HepG2 (cell line): ENCODE measurements around the gene STON1. TPM values are rescaled to one million over a fixed set of nuclear protein-coding genes. Genes with fewer than 3 reads are reported as not detected.

Experiments used
- ATAC-seq: fragments of 200-7000 bp; cut with Tn5 transposase; 3 replicates; pipeline ENCODE4 v1.9.1; 2020; ENCODE audit warnings: mild to moderate bottlenecking, moderate library complexity
- BruUV-seq: library from RNA; stranded (reverse); fragments of 400-500 nt; replicated peaks from 2 replicates; lab custom pipeline; 2021; lab: Mats Ljungman, UMichigan
- CTCF ChIA-PET: fragments of 300-600 bp; formaldehyde crosslinking; extraction: SDS; loops from one replicate; lab custom pipeline; 2021; ENCODE audit warnings: low total read pairs, inconsistent platforms, low intra/inter-chr PET ratio; lab: Yijun Ruan, JAX
- POLR2A ChIA-PET: fragments of 350-600 bp; sonication (Branson Sonifier 250); formaldehyde crosslinking; loops from one replicate; lab custom pipeline; 2020; ENCODE audit warnings: antibody characterized with exemption, inconsistent platforms; lab: Yijun Ruan, JAX
- DNase-seq: peaks from one replicate; pipeline ENCODE4 v3.0.0-alpha.2; 2015; ENCODE audit warnings: low spot score
- FAIRE-seq: peaks from 3 replicates; lab custom pipeline; 2011; peaks lifted over from hg19 to GRCh38; lab: Jason Lieb, UNC
- H2AFZ ChIP-seq: one replicate; pipeline ENCODE4 v1.6.1; 2011; ENCODE audit warnings: low read length, inconsistent platforms
- H3K27ac ChIP-seq: fragments of 300-600 bp; 3 replicates; pipeline ENCODE4 v1.8.0; 2011; ENCODE audit warnings: mixed run types, mild to moderate bottlenecking, mixed read lengths, low read length, inconsistent platforms; ENCODE audit not compliant: insufficient read depth; ENCODE audit errors: extremely low read length
- H3K27me3 ChIP-seq, 2 experiments: fragments of 200-600 bp in 1 of 2; 2 replicates in 1 of 2; 3 replicates in 1 of 2; pipeline versions ENCODE4 v1.6.0 to v1.8.0; 2011; ENCODE audit warnings: low read length in 2 of 2, mild to moderate bottlenecking in 2 of 2, moderate library complexity in 2 of 2, inconsistent platforms in 1 of 2; ENCODE audit not compliant: insufficient read depth in 2 of 2, control insufficient read depth in 1 of 2
- H3K36me3 ChIP-seq, 2 experiments: fragments of 200-600 bp in 1 of 2; replicated peaks in 1 of 2; 2 replicates in 1 of 2; 3 replicates in 1 of 2; pipeline versions ENCODE4 v1.5.1 to v1.8.0; 2011; ENCODE audit warnings: low read length in 2 of 2, inconsistent platforms in 1 of 2; ENCODE audit not compliant: insufficient read depth in 2 of 2, control insufficient read depth in 1 of 2
- H3K4me1 ChIP-seq: 2 replicates; pipeline ENCODE4 v1.5.1; 2012; ENCODE audit warnings: low read length, inconsistent platforms; ENCODE audit not compliant: insufficient read depth
- H3K4me2 ChIP-seq: 2 replicates; pipeline ENCODE4 v1.6.0; 2011; ENCODE audit warnings: low read depth, low read length, inconsistent platforms
- H3K4me3 ChIP-seq, 3 experiments: fragments of 200-600 bp in 1 of 3; sonication (generic), shearing (Covaris generic) in 1 of 3; replicated peaks in 1 of 3; 2 replicates each; pipeline ENCODE4 v1.5.1; 2011 to 2016; ENCODE audit warnings: low read length in 3 of 3, inconsistent platforms in 2 of 3, low read depth in 2 of 3, mild to moderate bottlenecking in 2 of 3, control low read depth in 1 of 3, mixed read lengths in 1 of 3; ENCODE audit not compliant: insufficient read depth in 1 of 3
- H3K79me2 ChIP-seq: one replicate; pipeline ENCODE4 v1.6.1; 2011; ENCODE audit warnings: low read length, inconsistent platforms; ENCODE audit not compliant: insufficient read depth
- H3K9ac ChIP-seq: 2 replicates; pipeline ENCODE4 v1.6.0; 2011; ENCODE audit warnings: mild to moderate bottlenecking, low read depth, low read length, inconsistent platforms; ENCODE audit not compliant: insufficient read depth
- H3K9me3 ChIP-seq: 2 replicates; pipeline ENCODE4 v1.5.1; 2012; ENCODE audit warnings: mild to moderate bottlenecking, low read length
- H4K20me1 ChIP-seq: 2 replicates; pipeline ENCODE4 v1.6.0; 2011; ENCODE audit warnings: inconsistent platforms, mild to moderate bottlenecking, low read length, moderate library complexity; ENCODE audit not compliant: insufficient read depth
- GTF2F1 ChIP-seq: fragments of 150-350 bp; IDR thresholded peaks from 2 replicates; pipeline ENCODE4 v1.6.1; 2014; ENCODE audit warnings: low read length
- HOXA3 ChIP-seq: sonication (generic); formaldehyde crosslinking; IDR thresholded peaks from 2 replicates; pipeline ENCODE4 v1.5.0; 2020; ENCODE audit warnings: missing genetic modification reagents
- RBM22 ChIP-seq: fragments of 200-400 bp; formaldehyde crosslinking; optimal IDR thresholded peaks from 2 replicates; pipeline ENCODE3; 2017; ENCODE audit warnings: mild to moderate bottlenecking, low read length, moderate library complexity
- WGBS: methylation state at CpG from one replicate; pipeline ENCODE4 v1.1.6; 2017; ENCODE audit warnings: low lambda C conversion rate; 5-methylcytosine and 5-hydroxymethylcytosine counted together
- in situ Hi-C: cut with HindIII; loops from 2 replicates; pipeline ENCODE4 v1.10.0; 2017; ENCODE audit warnings: low pct_unique_long_range_greater_than_20kb; ENCODE audit not compliant: extremely low pct_ligation_motif_present
- intact Hi-C: fragments of 100-400 bp; cut with micrococcal nuclease; formaldehyde crosslinking; loops from one replicate; pipeline ENCODE4 v1.10.0; 2022; ENCODE audit not compliant: unreplicated experiment
- polyA plus RNA-seq, 8 experiments: library from polyadenylated mRNA; depleted of rRNA in 3 of 8; stranded (reverse) in 7 of 8; unstranded in 1 of 8; fragments of >200 nt; fragmentation: Illumina TruSeq in 4 of 8; extraction: Trizol in 4 of 8; gene quantifications; 2 replicates each; pipeline versions ENCODE4 v1.2.1 to v1.2.3, GENCODE V29; 2011 to 2016; ENCODE audit warnings: low read depth in 4 of 8, missing spikeins in 1 of 8, mixed read lengths in 1 of 8; ENCODE audit not compliant: insufficient read depth in 1 of 8
- total RNA-seq, 5 experiments: library from RNA; depleted of rRNA; stranded (reverse); fragments of >200 nt; fragmentation: Illumina TruSeq; extraction: Trizol; gene quantifications; 2 replicates each; pipeline ENCODE4 v1.2.3, GENCODE V29; 2016; ENCODE audit warnings: low read depth in 1 of 5
- TF ChIP-seq, protein P1 (sequence below): sonication (generic); formaldehyde crosslinking; IDR thresholded peaks from 2 replicates; pipeline ENCODE4 v1.5.0; 2020; ENCODE audit warnings: mild to moderate bottlenecking, missing genetic modification reagents
- TF ChIP-seq, protein P2 (sequence below): sonication (generic); formaldehyde crosslinking; IDR thresholded peaks from 2 replicates; pipeline ENCODE4 v1.4.0; 2020; ENCODE audit warnings: mild to moderate bottlenecking, missing genetic modification reagents, borderline replicate concordance
- TF ChIP-seq, protein P3 (sequence below): sonication (generic); formaldehyde crosslinking; IDR thresholded peaks from 2 replicates; pipeline ENCODE4 v1.4.0; 2020; ENCODE audit warnings: mild to moderate bottlenecking, missing genetic modification reagents

The STON1 gene
- total and polyA plus RNA-seq, 2 of the 13 experiments (the other 11 are each of a cell fraction or from before 2014, with no cell fraction given): 0.09 to 0.28 TPM

DNA sequence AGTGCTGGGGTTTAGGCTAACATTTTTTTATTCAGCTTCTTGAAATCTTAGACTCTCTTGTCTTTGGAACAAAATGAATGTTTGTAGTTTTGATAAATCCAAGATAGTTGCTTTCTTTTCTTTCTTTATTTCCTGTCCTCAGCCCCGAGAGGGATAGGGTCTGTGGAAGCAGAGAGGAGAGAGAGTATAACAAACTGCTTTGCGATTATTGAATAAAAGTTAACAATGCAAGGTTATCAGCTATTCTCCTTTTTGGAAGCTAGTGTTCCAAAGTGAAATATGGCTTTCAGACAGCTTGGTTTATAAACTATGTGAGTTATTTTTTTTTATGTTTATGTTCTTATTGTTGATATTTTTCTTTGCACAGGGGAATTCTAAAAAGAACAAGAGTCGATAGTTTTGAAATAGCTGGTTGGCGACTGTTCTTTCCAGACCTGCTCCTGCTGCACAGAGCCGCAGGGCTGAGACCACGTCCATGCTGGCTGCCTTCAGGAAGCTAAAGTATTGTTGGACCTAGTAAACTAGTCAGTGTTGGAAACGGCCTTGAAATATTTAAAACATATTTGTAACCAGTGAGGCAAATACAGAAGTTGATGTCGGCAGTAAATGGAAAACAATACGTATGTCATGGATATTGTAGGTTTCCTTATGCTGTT lies 15.5 kb upstream of the STON1 start (continued):
- TF ChIP-seq, protein P1, sequence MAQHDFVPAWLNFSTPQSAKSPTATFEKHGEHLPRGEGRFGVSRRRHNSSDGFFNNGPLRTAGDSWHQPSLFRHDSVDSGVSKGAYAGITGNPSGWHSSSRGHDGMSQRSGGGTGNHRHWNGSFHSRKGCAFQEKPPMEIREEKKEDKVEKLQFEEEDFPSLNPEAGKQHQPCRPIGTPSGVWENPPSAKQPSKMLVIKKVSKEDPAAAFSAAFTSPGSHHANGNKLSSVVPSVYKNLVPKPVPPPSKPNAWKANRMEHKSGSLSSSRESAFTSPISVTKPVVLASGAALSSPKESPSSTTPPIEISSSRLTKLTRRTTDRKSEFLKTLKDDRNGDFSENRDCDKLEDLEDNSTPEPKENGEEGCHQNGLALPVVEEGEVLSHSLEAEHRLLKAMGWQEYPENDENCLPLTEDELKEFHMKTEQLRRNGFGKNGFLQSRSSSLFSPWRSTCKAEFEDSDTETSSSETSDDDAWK (CRISPR knock-in tag): no peak
- TF ChIP-seq GTF2F1: no peak
- no peak for TF ChIP-seq HOXA3
- no peak for TF ChIP-seq RBM22
- TF ChIP-seq, all 625 proteins: peak for 0

DNA sequence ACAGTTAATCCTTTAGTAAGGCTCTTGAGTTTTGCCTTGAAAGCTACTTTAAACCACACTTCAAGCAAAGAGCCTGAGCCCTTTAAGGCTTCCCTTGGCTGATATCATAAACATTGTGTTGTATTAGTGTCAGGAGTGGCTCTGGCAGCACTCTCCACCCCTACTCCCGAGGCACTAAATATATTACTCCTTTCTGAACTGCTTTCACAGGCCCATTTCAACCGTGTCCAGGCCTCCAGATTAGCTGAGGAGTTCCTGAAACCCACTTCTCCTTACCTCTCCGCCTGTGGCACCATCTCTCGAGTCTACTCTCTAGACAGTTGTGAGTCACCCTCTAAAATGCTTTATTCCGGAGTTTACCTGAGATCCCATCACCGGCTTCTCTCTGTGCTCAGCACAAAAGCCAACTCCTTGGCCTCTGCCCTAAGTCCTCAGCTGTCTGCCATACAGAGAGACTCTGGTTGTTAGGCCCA lies 14.4 kb upstream of the STON1 start:
- Histone ChIP-seq H2AFZ (no peak overlapping the region), H3K27me3 (no peaks in the 10 kb centered on the region), H3K4me1 (no peaks in the 10 kb centered on the region), H3K9ac (no peak overlapping the region), H3K27ac (no peak overlapping the region), H3K36me3 (peaks cover 19 to 38% of the 10 kb centered on the region in 2 experiments), H3K4me2 (no peak overlapping the region), H3K79me2 (no peaks in the 10 kb centered on the region), H3K9me3 (no peaks in the 10 kb centered on the region), H3K4me3 (no peak overlapping the region), H4K20me1 (no peaks in the 10 kb centered on the region)
- POLR2A ChIA-PET: no interaction called here
- no peak for FAIRE-seq
- BruUV-seq: no TSS peak
- ATAC-seq: no peak
- intact Hi-C loops: no loop called here
- WGBS: 92% methylated on average over 6 of the region's 6 CpGs
- CTCF ChIA-PET: no interaction called here
- DNase-seq: no peak
- in situ Hi-C loops: no loop called here
- TF ChIP-seq, protein P2, sequence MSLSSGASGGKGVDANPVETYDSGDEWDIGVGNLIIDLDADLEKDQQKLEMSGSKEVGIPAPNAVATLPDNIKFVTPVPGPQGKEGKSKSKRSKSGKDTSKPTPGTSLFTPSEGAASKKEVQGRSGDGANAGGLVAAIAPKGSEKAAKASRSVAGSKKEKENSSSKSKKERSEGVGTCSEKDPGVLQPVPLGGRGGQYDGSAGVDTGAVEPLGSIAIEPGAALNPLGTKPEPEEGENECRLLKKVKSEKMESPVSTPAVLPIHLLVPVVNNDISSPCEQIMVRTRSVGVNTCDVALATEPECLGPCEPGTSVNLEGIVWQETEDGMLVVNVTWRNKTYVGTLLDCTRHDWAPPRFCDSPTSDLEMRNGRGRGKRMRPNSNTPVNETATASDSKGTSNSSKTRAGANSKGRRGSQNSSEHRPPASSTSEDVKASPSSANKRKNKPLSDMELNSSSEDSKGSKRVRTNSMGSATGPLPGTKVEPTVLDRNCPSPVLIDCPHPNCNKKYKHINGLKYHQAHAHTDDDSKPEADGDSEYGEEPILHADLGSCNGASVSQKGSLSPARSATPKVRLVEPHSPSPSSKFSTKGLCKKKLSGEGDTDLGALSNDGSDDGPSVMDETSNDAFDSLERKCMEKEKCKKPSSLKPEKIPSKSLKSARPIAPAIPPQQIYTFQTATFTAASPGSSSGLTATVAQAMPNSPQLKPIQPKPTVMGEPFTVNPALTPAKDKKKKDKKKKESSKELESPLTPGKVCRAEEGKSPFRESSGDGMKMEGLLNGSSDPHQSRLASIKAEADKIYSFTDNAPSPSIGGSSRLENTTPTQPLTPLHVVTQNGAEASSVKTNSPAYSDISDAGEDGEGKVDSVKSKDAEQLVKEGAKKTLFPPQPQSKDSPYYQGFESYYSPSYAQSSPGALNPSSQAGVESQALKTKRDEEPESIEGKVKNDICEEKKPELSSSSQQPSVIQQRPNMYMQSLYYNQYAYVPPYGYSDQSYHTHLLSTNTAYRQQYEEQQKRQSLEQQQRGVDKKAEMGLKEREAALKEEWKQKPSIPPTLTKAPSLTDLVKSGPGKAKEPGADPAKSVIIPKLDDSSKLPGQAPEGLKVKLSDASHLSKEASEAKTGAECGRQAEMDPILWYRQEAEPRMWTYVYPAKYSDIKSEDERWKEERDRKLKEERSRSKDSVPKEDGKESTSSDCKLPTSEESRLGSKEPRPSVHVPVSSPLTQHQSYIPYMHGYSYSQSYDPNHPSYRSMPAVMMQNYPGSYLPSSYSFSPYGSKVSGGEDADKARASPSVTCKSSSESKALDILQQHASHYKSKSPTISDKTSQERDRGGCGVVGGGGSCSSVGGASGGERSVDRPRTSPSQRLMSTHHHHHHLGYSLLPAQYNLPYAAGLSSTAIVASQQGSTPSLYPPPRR (CRISPR knock-in tag): no peak
- TF ChIP-seq, protein P3, sequence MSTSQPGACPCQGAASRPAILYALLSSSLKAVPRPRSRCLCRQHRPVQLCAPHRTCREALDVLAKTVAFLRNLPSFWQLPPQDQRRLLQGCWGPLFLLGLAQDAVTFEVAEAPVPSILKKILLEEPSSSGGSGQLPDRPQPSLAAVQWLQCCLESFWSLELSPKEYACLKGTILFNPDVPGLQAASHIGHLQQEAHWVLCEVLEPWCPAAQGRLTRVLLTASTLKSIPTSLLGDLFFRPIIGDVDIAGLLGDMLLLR (CRISPR knock-in tag): no peak
